HFFc6 (cell line): Measurements from ENCODE around the gene UPK2. TPM values are rescaled to one million over a fixed set of nuclear protein-coding genes. Genes with fewer than 3 reads are reported as not detected.

Experiments used
- DNase-seq: peaks from one replicate; pipeline ENCODE4 v3.0.0-alpha.2; 2018
- H3K27ac Mint-ChIP-seq: 2 replicates; pipeline ENCODE4 v1.8.0; 2020; ENCODE audit warnings: mild to moderate bottlenecking, mixed read lengths
- H3K27me3 Mint-ChIP-seq: 2 replicates; pipeline ENCODE4 v1.8.0; 2021; ENCODE audit warnings: mild to moderate bottlenecking, moderate library complexity, mixed read lengths; ENCODE audit not compliant: insufficient read depth
- H3K36me3 Mint-ChIP-seq: 2 replicates; pipeline ENCODE4 v1.8.0; 2021; ENCODE audit warnings: low read depth, mixed read lengths
- H3K4me1 Mint-ChIP-seq: 2 replicates; pipeline ENCODE4 v1.8.0; 2020; ENCODE audit warnings: low read depth, mixed read lengths
- H3K4me3 Mint-ChIP-seq: 2 replicates; pipeline ENCODE4 v1.8.0; 2020; ENCODE audit warnings: mild to moderate bottlenecking, moderate library complexity, mixed read lengths
- H3K9me3 Mint-ChIP-seq: 2 replicates; pipeline ENCODE4 v1.8.0; 2020; ENCODE audit warnings: mild to moderate bottlenecking, mixed read lengths
- CTCF ChIP-seq: fragments of 200-600 bp; sonication (generic); IDR thresholded peaks from 2 replicates; pipeline ENCODE4 v1.5.0; 2021; ENCODE audit warnings: antibody characterized with exemption, mild to moderate bottlenecking
- long read RNA-seq: library from polyadenylated mRNA; unstranded; transcript quantifications from one replicate; pipeline ENCODE4 v2.0.0, GENCODE V29; 2019
- total RNA-seq, 6 experiments: library from RNA; stranded (reverse); fragmentation: NEBNext Ultra II Directional; extraction: Animal tissue kit (Norgen Biotek cat#: 25700); gene quantifications; 2 replicates in 1 of 6; 3 replicates in 5 of 6; pipeline ENCODE4 v1.2.3, GENCODE V29; 2021

Gene UPK2
- total RNA-seq, result under 1 TPM in 4 of 6 experiments, not detected in 2; 0.19 to 0.83 (median 0.29) TPM
- long read RNA-seq, result 0 reads

- Mint-ChIP-seq H3K4me3 (no peak within 1 kb of the TSS), H3K9me3 (no peaks in the 10 kb centered on the region), H3K27me3 (peaks cover 49% of the 10 kb centered on the region), H3K36me3 (no peaks in the 10 kb centered on the region), H3K27ac (no peak within 1 kb of the TSS), H3K4me1 (0 out of 2 replicates have a peak, but pooled peaks cover 8% of the 10 kb centered on the region)
- TF ChIP-seq CTCF, result peak; percentile 98
- DNase-seq, result peak; percentile 73
Measured at GRCh38 chr11:118956094-118956846, at the start of gene UPK2. TSS of gene UPK2 (plus strand) at chr11:118956298. CDS start at chr11:118956351, 53 bp downstream.

DNA sequence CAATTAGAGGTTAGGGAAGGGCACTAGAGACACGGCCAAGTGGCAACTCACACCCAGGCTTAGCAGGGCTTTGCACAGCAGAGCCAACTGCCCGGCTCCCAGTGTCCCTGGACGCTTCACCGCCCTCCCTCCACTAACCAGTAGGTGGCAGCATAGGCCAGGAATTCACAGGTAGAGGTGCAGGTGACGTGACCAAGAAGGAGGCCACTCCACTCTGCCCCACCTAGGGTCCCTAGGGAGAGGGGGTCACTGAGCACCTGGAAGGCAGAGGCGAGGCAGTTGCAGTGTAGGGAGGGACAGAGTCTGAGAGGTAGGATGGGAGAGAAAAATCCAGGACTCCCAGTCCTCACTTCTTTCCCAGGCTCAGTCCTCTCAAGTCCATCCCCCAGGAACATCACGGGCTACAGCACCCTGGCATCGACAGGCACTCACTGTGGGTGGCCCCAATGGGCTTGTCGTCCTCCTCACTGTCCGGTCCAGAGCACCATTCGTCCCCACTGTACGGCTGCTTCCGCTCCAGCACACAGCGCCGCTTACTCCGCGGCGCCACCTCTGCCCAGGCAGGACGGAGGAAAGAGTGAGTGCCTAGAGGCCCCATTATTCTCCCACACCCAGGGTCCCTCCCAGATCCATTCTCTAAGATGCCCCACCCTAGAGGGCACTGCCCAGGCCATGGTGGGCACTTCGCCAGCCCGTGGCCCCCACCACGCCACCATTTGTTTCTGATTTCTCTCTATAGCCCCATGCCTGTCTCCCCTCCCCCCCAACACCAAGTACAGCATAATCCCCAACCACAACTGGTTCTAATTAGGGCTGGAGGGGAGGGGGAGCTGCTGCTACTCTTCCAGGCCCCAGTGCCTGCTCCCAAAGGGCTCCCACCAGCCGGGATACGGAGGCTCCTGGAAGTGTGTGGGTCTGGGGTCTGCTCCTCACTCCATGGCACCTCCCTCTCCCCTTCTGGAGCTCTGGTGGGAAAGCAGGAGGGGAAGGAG, 48.8 kb upstream of the UPK2 start:
- Mint-ChIP-seq H3K36me3 (peaks cover 11% of the 10 kb centered on the region; the same call in 1 of the 2 replicates), H3K4me3 (peak overlapping the region; percentile 73), H3K9me3 (no peaks in the 10 kb centered on the region), H3K27ac (peak overlapping the region; percentile 87), H3K4me1 (peaks cover 59% of the 10 kb centered on the region), H3K27me3 (no peaks in the 10 kb centered on the region; the same call in none of the 2 replicates)
- TF ChIP-seq CTCF, result peak; percentile 97
- DNase-seq, result peak; percentile 70

DNA sequence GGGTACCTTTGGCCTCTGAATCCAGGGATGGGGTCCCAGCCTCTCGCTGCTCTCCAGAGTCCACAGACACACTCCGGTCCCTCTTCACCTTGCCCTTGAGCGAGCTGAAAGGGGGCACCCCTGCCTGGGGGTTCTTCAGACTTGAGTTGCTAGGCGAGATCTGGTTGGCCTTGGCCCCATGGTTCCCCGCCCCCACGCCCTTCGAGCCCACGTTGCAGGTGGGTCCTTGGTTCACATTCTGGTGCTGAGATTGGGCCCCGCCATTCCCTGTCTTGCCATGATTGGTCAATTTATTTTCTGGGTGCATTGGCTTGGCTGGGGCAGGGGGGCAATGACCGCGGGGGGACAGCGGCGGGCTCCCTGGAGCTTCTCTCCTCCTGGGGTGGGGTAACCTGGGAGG, 47.8 kb upstream of the UPK2 start:
- no peak for DNase-seq
- Mint-ChIP-seq H3K4me3 (peak overlapping the region; percentile 73; the same call in 1 of the 2 replicates), H3K27ac (peak overlapping the region; percentile 87), H3K4me1 (peaks cover 68% of the 10 kb centered on the region), H3K36me3 (peaks cover 11% of the 10 kb centered on the region; the same call in 1 of the 2 replicates), H3K9me3 (no peaks in the 10 kb centered on the region), H3K27me3 (no peaks in the 10 kb centered on the region; the same call in none of the 2 replicates)
- no peak for TF ChIP-seq CTCF

DNA sequence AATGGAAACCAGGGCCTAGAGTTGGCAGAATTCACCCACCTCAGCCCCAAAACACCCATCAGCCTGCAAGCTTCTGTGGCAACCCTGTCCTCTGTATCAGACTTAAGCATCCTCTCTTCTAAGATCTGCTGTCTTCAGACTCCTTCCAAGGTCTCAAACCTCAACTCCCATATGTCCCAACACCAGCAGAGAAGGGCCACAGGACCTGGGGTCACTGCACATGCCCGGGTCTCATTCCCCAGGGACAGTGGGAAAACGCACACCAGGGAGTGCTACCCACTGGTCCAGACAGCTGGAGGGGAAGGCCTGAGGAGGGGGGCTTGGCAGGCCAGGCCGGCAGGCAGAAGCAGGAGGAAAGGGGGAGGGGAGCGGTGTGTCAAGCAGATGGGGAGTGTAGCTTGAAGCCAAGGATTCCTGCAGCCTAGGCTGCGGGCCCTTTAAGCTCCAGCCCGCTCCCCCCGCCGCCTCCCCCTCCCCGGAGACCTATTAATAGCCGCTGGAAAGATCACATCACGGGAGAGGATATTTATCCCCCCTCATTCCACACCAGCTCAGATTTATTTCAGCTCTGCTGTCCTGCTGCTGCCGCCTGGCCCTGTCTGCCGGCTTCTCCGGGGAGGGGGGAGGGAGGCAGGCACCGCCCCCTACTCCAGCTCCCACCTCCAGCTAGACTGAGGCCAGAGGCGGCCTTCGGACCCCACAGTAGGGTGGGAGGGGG, 47.0 kb upstream of the UPK2 start:
- Mint-ChIP-seq H3K9me3 (no peaks in the 10 kb centered on the region), H3K27me3 (no peaks in the 10 kb centered on the region; the same call in none of the 2 replicates), H3K4me3 (peak overlapping the region; percentile 73), H3K4me1 (peaks cover 70% of the 10 kb centered on the region), H3K27ac (peak overlapping the region; percentile 95), H3K36me3 (peaks cover 11% of the 10 kb centered on the region; the same call in 1 of the 2 replicates)
- DNase-seq, result peak; percentile 81
- no peak for TF ChIP-seq CTCF
